Neural crest cell (in vitro differentiated cells): ENCODE results near the gene MGP. TPM values are rescaled to one million over a fixed set of nuclear protein-coding genes. Genes with fewer than 3 reads are reported as not detected.

Experiments
- DNase-seq: peaks from one replicate; pipeline ENCODE4 v3.0.0; 2021; ENCODE audit warnings: low read depth, mixed read lengths, low spot score
- H3K27ac Mint-ChIP-seq: one replicate; pipeline ENCODE4 v1.8.0; 2021; ENCODE audit warnings: mild to moderate bottlenecking, mixed read lengths; ENCODE audit not compliant: unreplicated experiment
- H3K27me3 Mint-ChIP-seq: 2 replicates; pipeline ENCODE4 v1.8.0; 2021; ENCODE audit warnings: low read depth, mild to moderate bottlenecking, mixed read lengths
- H3K36me3 Mint-ChIP-seq: 2 replicates; pipeline ENCODE4 v1.8.0; 2021; ENCODE audit warnings: low read depth, mild to moderate bottlenecking, mixed read lengths
- H3K4me1 Mint-ChIP-seq: 2 replicates; pipeline ENCODE4 v1.8.0; 2021; ENCODE audit warnings: mixed read lengths
- H3K4me3 Mint-ChIP-seq: one replicate; pipeline ENCODE4 v1.8.0; 2021; ENCODE audit warnings: mild to moderate bottlenecking, mixed read lengths
- H3K9me3 Mint-ChIP-seq: 2 replicates; pipeline ENCODE4 v1.8.0; 2021; ENCODE audit warnings: mixed read lengths
- CTCF ChIP-seq: fragments of 200-600 bp; sonication (generic); conservative IDR thresholded peaks from 2 replicates; pipeline ENCODE4 v1.5.0; 2021; ENCODE audit warnings: antibody characterized with exemption, mild to moderate bottlenecking
- total RNA-seq: library from RNA; stranded (reverse); gene quantifications from 2 replicates; pipeline ENCODE4 v1.2.1, GENCODE V29; 2021

MGP gene
- total RNA-seq, 1 donor from 2014 or later = not detected

- Mint-ChIP-seq H3K4me1 (peaks cover 4% of the 10 kb centered on the region), H3K27ac (no peak overlapping the region), H3K9me3 (no peaks in the 10 kb centered on the region), H3K4me3 (no peak overlapping the region), H3K36me3 (no peaks in the 10 kb centered on the region), H3K27me3 (no peaks in the 10 kb centered on the region)
- no peak for TF ChIP-seq CTCF
- no peak for DNase-seq
These were observed 44.6 kb upstream of the MGP start for GRCh38 chr12:14930299-14930698.

- H3K27me3 Mint-ChIP-seq = no peaks in the 10 kb centered on the region
- no peaks in the 10 kb centered on the region for H3K36me3 Mint-ChIP-seq
- TF ChIP-seq CTCF = no peak
- H3K4me1 Mint-ChIP-seq = peaks cover 8% of the 10 kb centered on the region
- DNase-seq = no peak
- H3K27ac Mint-ChIP-seq = peak overlapping the region; percentile 2
- H3K9me3 Mint-ChIP-seq = peaks cover under 1% of the 10 kb centered on the region
- no peak overlapping the region for H3K4me3 Mint-ChIP-seq
These were observed 43.3 kb upstream of the MGP start for GRCh38 chr12:14928931-14929330.

GRCh38 chr12:14927267-14927666 lies 41.6 kb upstream of the MGP start:
- no peak overlapping the region for H3K4me3 Mint-ChIP-seq
- no peak overlapping the region for H3K27ac Mint-ChIP-seq
- H3K9me3 Mint-ChIP-seq = peaks cover 4% of the 10 kb centered on the region
- no peaks in the 10 kb centered on the region for H3K27me3 Mint-ChIP-seq
- no peak for TF ChIP-seq CTCF
- H3K36me3 Mint-ChIP-seq = no peaks in the 10 kb centered on the region
- no peak for DNase-seq
- H3K4me1 Mint-ChIP-seq = peaks cover 11% of the 10 kb centered on the region

- H3K4me1 Mint-ChIP-seq = peaks cover 11% of the 10 kb centered on the region
- peaks cover 8% of the 10 kb centered on the region for H3K9me3 Mint-ChIP-seq
- TF ChIP-seq CTCF = no peak
- no peak overlapping the region for H3K27ac Mint-ChIP-seq
- DNase-seq = no peak
- no peaks in the 10 kb centered on the region for H3K36me3 Mint-ChIP-seq
- H3K4me3 Mint-ChIP-seq = no peak overlapping the region
- H3K27me3 Mint-ChIP-seq = no peaks in the 10 kb centered on the region
These were observed 38.9 kb upstream of the MGP start for GRCh38 chr12:14924541-14924940.

- Mint-ChIP-seq H3K27me3 (no peaks in the 10 kb centered on the region), H3K36me3 (no peaks in the 10 kb centered on the region), H3K4me1 (peaks cover 10% of the 10 kb centered on the region), H3K4me3 (no peak overlapping the region), H3K9me3 (peaks cover 8% of the 10 kb centered on the region), H3K27ac (peak overlapping the region; percentile 13)
- TF ChIP-seq CTCF = no peak
- no peak for DNase-seq
These were observed 38.3 kb upstream of the MGP start for GRCh38 chr12:14923944-14924343.

GRCh38 chr12:14921218-14921617 lies 35.6 kb upstream of the MGP start:
- Mint-ChIP-seq H3K4me1 (peaks cover 7% of the 10 kb centered on the region), H3K27ac (peak overlapping the region; percentile 15), H3K36me3 (no peaks in the 10 kb centered on the region), H3K27me3 (no peaks in the 10 kb centered on the region), H3K9me3 (peaks cover 8% of the 10 kb centered on the region), H3K4me3 (no peak overlapping the region)
- no peak for DNase-seq
- TF ChIP-seq CTCF = no peak
